RWPE1 (cell line): ENCODE results near the gene AP3B1.
A peak's percentile ranks its signal among the peaks of the same experiment; 100 is the strongest.

Experiments used
- CTCF ChIA-PET: fragments of 350-600 bp; sonication (Branson Sonifier 250); formaldehyde crosslinking; extraction: SDS; loops from one replicate; lab custom pipeline; 2021; lab: Yijun Ruan, JAX
- POLR2A ChIA-PET: fragments of 400-600 bp; formaldehyde crosslinking; extraction: SDS; loops from one replicate; lab custom pipeline; 2020; ENCODE audit warnings: antibody characterized with exemption; ENCODE audit not compliant: low non-redundant PET; lab: Yijun Ruan, JAX
- DNase-seq: peaks from one replicate; pipeline ENCODE4 v3.0.0; 2012; ENCODE audit warnings: low spot score
- H3K27ac ChIP-seq: fragments of 450-650 bp; 2 replicates; pipeline ENCODE4 v1.5.1; 2017
- CTCF ChIP-seq: fragments of 450-650 bp; conservative IDR thresholded peaks from 2 replicates; pipeline ENCODE4 v1.5.1; 2017; ENCODE audit warnings: low read depth, mild to moderate bottlenecking

AP3B1 gene

GRCh38 chr5:78331523-78332080 lies 37.1 kb upstream of the AP3B1 start:
- CTCF ChIA-PET: no interaction called here
- POLR2A ChIA-PET: no interaction called here
- H3K27ac ChIP-seq: no peak overlapping the region
- TF ChIP-seq CTCF: no peak
- DNase-seq: no peak

GRCh38 chr5:78328585-78329173 lies 34.2 kb upstream of the AP3B1 start:
- POLR2A ChIA-PET: no interaction called here
- no peak for DNase-seq
- CTCF ChIA-PET: interaction anchor here (0.7 kb wide), 1 partner anchor 14 kb away, joined by 3 read pairs; no protein-coding TSS in a partner anchor
- no peak overlapping the region for H3K27ac ChIP-seq
- TF ChIP-seq CTCF: no peak

- CTCF ChIA-PET: interaction anchor here (0.7 kb wide), 1 partner anchor 14 kb away, joined by 3 read pairs; no protein-coding TSS in a partner anchor
- peak; percentile 57 for DNase-seq
- POLR2A ChIA-PET: no interaction called here
- H3K27ac ChIP-seq: no peak overlapping the region
- TF ChIP-seq CTCF: no peak
Observed at GRCh38 chr5:78327761-78328510, 33.4 kb upstream of the AP3B1 start.

GRCh38 chr5:78326930-78327329 lies 32.4 kb upstream of the AP3B1 start:
- TF ChIP-seq CTCF: no peak
- ChIA-PET POLR2A (no interaction called here), CTCF (interaction anchor here (1.0 kb wide), 1 partner anchor 149 kb away, joined by 4 read pairs; no protein-coding TSS in a partner anchor)
- no peak for DNase-seq
- no peak overlapping the region for H3K27ac ChIP-seq

- POLR2A ChIA-PET: no interaction called here
- no peak for TF ChIP-seq CTCF
- no peak for DNase-seq
- CTCF ChIA-PET: no interaction called here
- H3K27ac ChIP-seq: no peak overlapping the region
Observed at GRCh38 chr5:78323241-78323640, 28.7 kb upstream of the AP3B1 start.

- peak; percentile 82 for TF ChIP-seq CTCF
- H3K27ac ChIP-seq: no peak overlapping the region
- POLR2A ChIA-PET: no interaction called here
- CTCF ChIA-PET: interaction anchor here (0.5 to 1.5 kb wide), 13 partner anchors 15 to 656 kb away, joined by 3 to 6 read pairs (median 3); partner anchors contain the start of gene SCAMP1
- DNase-seq: peak; percentile 49
Observed at GRCh38 chr5:78320401-78320800, 25.9 kb upstream of the AP3B1 start.
